ACC112 (cell line): ENCODE results near the gene GDA.

Experiments
- H2AFZ ChIP-seq: fragments of 200-600 bp; sonication (generic); one replicate; pipeline ENCODE4 v1.6.0; 2017; ENCODE audit warnings: antibody characterized with exemption, low read length; ENCODE audit not compliant: unreplicated experiment
- H3K27ac ChIP-seq: fragments of 200-600 bp; sonication (generic); 2 replicates; pipeline ENCODE4 v1.5.1; 2014; ENCODE audit warnings: low read depth, mild to moderate bottlenecking, antibody characterized with exemption, low read length, moderate library complexity
- H3K27me3 ChIP-seq: fragments of 200-600 bp; sonication (generic); 2 replicates; pipeline ENCODE4 v1.6.1; 2014; ENCODE audit warnings: mild to moderate bottlenecking, antibody characterized with exemption, low read length, moderate library complexity, mixed read lengths; ENCODE audit not compliant: insufficient read depth
- H3K36me3 ChIP-seq: fragments of 200-600 bp; sonication (generic); 2 replicates; pipeline ENCODE4 v1.6.1; 2016; ENCODE audit warnings: mild to moderate bottlenecking, antibody characterized with exemption, low read length, moderate library complexity, mixed read lengths; ENCODE audit not compliant: insufficient read depth
- H3K4me1 ChIP-seq: fragments of 200-600 bp; sonication (generic); one replicate; pipeline ENCODE4 v1.6.1; 2016; ENCODE audit warnings: low read length, mixed read lengths; ENCODE audit not compliant: insufficient read depth, unreplicated experiment, control insufficient read depth
- H3K4me3 ChIP-seq: fragments of 200-600 bp; sonication (generic); 2 replicates; pipeline ENCODE4 v1.5.1; 2014; ENCODE audit warnings: mild to moderate bottlenecking, low read depth, low read length
- H3K79me2 ChIP-seq: fragments of 200-600 bp; sonication (generic); one replicate; pipeline ENCODE4 v1.6.0; 2016; ENCODE audit warnings: low read length; ENCODE audit not compliant: control insufficient read depth, unreplicated experiment, insufficient read depth

GDA gene

DNA sequence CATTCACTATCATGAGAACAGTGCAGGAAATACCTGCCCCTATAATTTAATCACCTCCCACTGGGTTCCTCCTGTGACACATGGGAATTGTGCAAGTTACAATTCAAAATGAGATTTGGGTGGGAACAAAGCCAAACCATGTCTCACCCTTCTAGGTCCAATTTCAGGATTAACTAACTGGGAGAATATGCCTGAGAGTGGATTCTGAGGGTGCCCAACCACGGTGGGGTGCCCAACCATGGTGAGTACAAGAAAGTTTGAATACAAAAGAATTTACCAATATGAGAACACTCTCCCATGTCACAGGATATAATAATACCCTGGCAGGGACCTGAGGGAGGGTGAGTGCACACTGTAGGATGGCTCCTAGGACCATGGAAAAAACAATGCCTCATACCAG is 17.2 kb upstream of the GDA start:
- H3K36me3 ChIP-seq: no peaks in the 10 kb centered on the region
- no peaks in the 10 kb centered on the region for H3K4me1 ChIP-seq
- peaks cover 4% of the 10 kb centered on the region; the same call in 1 of the 2 replicates for H3K27me3 ChIP-seq
- H3K79me2 ChIP-seq: no peaks in the 10 kb centered on the region
- H2AFZ ChIP-seq: no peak overlapping the region
- H3K4me3 ChIP-seq: no peak overlapping the region
- no peak overlapping the region for H3K27ac ChIP-seq

DNA sequence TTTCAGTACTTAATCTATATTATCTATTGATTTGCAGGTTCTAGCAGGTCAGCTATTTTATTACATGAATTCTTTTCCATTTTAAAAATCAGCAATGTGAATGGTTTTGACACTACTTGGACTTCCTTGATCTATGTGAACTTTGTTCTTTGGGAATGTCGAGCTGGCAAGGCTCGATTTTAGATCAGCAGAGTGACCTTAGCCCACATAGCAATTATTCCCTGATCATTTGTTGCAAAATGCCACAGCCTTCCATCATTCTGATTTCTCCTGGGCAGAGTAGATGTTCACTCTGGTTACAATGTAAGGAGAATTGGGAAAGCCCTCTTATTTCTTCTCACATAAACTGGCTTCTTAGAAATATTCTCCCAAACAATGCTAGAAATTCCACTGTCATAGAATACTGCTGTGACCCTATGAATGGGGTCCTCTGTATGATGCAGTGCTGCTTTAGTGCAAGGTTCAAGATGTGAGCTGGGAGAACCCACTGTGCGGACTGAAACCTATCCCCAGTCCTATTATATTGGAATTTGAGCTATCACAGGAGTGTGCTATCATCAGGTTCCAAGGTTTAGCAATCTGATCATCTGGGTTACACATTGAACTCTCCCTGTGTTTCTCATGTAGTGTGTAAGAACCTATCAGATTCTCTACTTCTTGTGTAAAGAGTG is 15.7 kb upstream of the GDA start:
- no peak overlapping the region for H2AFZ ChIP-seq
- no peak overlapping the region for H3K4me3 ChIP-seq
- H3K27ac ChIP-seq: no peak overlapping the region
- H3K36me3 ChIP-seq: no peaks in the 10 kb centered on the region
- no peaks in the 10 kb centered on the region for H3K4me1 ChIP-seq
- H3K27me3 ChIP-seq: peaks cover 14% of the 10 kb centered on the region
- H3K79me2 ChIP-seq: no peaks in the 10 kb centered on the region

DNA sequence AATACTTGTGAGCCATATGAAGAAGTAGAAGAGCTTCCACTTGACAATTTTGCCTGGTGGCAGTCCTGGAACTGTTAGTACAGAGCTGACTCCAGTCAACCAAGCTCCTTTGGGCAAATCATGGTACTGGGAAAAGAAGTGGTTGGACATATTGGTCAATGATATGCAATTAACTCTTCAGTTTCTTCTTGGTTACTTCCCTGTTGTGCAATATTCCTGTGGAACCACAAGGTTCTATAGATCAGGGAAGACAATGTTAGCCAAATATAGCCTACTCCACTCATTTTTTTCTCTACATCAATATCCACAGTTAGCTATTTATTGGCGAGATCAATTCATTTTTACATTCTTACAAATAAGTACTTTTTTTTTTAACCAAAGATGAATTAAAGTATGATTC is 14.4 kb upstream of the GDA start:
- Histone ChIP-seq H3K27me3 (peaks cover 23% of the 10 kb centered on the region), H3K79me2 (no peaks in the 10 kb centered on the region), H3K4me3 (no peak overlapping the region), H3K27ac (no peak overlapping the region), H2AFZ (no peak overlapping the region), H3K36me3 (no peaks in the 10 kb centered on the region), H3K4me1 (no peaks in the 10 kb centered on the region)

DNA sequence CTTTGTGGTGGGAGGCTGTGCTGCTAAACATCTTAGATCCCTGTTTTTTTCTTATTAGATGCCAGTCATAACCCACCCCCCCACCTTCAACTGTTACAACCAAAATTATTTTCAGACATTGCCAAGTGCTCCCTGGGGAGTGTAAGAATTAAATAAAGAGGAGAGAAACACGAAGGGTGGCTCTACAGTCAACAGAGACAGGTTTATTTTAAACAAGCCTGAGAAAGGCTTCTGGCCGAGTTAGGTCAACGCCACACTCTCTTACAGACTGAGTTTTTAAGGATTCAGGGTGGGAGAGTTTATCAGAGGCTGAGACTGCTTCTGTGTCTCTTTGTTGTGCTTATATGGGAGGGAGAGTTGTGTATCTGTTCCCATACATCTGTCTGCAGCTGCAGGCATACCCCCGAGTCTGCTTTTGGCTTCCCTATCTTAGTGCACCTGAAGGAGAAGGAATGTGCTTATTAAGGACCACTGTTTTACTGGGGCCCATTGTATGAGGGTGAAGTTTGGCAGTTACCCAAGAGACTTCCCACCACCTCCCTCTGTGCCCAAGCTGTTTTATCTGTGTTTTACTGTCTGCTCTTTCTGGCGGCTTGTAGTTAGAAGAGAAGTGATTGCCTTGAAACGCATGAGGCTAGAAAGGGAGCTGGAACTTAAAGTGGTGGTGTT is 11.4 kb upstream of the GDA start:
- H3K4me1 ChIP-seq: no peaks in the 10 kb centered on the region
- H3K79me2 ChIP-seq: no peaks in the 10 kb centered on the region
- H3K27ac ChIP-seq: no peak overlapping the region
- H3K27me3 ChIP-seq: peaks cover 46% of the 10 kb centered on the region
- no peaks in the 10 kb centered on the region for H3K36me3 ChIP-seq
- no peak overlapping the region for H3K4me3 ChIP-seq
- H2AFZ ChIP-seq: no peak overlapping the region

DNA sequence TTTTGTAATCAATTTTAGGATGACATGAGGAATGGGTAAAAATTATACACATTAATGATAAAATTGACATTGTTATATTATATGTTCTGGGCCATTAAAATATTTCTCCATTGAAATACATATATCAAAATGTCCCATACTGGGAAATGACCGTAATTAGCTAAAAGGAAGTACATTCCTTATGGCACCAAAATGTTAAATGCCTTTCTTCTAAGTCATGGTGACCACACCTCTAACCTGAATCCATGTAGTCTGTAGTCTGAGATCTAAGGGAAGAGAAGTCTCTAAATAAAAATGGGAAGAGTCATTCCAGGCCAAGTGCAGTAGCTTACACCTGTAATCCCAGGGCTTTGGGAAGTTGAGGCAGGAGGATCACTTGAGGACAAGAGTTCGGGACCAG is 10.0 kb upstream of the GDA start:
- H3K27ac ChIP-seq: no peak overlapping the region
- no peaks in the 10 kb centered on the region for H3K4me1 ChIP-seq
- H3K27me3 ChIP-seq: peaks cover 56% of the 10 kb centered on the region
- no peaks in the 10 kb centered on the region for H3K79me2 ChIP-seq
- no peak overlapping the region for H3K4me3 ChIP-seq
- H2AFZ ChIP-seq: no peak overlapping the region
- H3K36me3 ChIP-seq: no peaks in the 10 kb centered on the region

DNA sequence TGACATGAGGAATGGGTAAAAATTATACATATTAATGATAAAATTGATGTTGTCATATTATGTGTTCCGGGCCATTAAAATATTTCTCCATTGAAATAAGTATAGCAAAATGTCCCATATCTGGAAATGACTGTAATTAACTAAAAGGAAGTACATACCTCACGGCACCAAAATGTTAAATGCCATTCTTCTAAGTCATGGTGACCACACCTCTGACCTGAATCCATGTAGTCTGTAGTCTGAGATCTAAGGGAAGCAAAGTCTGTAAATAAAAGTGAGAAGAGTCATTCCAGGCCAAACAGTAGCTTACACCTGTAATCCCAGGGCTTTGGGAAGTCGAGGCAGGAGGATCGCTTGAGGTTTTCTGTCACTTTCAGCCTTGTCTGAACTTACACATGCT is 8.7 kb upstream of the GDA start:
- no peak overlapping the region for H3K27ac ChIP-seq
- H3K4me3 ChIP-seq: no peak overlapping the region
- peaks cover 68% of the 10 kb centered on the region for H3K27me3 ChIP-seq
- no peak overlapping the region for H2AFZ ChIP-seq
- no peaks in the 10 kb centered on the region for H3K4me1 ChIP-seq
- H3K36me3 ChIP-seq: no peaks in the 10 kb centered on the region
- H3K79me2 ChIP-seq: no peaks in the 10 kb centered on the region

DNA sequence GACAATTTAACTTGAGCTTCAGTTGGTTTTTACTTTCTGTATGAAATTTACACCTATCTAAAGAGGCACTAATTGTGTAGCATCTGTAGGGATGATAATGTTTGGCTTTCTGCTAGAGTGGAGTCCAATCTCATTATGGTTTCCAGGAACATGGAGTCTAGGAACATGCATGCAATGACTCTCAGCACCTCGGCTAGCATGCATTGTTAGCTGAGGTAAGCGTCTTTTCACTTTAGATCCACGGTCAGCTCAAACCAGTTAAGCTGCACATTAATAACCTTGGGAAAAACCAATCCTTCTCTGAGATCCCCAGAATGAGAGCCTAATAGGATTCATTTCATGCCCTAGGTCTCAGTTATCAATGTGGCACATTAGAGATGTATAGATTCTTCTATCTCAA is 7.8 kb upstream of the GDA start:
- H3K36me3 ChIP-seq: no peaks in the 10 kb centered on the region
- no peaks in the 10 kb centered on the region for H3K4me1 ChIP-seq
- no peak overlapping the region for H3K27ac ChIP-seq

DNA sequence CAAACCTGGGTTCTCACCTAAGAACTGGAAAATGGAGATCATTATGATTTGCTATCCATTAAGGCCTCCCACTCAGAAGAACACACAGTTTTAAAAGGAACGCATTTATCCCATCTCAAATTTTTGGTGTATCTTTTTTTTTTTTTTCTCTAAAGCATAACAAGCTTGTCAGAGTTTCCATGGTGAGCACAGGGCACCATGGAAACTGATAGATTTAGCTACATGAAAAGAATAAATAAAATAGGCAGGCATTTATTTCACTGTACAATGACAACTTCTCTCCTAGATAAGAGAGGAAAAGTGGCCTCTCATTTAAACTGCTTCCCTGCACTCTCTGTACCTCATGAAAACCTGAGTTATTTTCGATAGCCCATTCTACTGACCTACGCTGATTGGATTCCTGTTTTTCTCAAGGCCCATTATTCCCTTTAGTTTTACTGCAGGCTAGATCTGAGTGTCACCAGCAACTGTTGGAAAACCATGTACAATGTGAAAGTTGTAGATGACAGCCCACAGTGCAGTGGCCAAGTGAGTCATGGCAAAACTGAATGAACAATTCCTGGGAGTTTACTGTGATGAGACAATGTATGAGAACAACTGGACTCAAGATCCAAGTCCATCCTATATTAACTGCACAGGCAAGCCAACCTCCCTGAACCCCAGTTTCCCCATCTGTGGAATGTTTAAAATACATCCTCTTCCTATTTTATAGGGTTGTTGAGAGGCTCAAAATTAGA is 4.3 kb upstream of the GDA start:
- H3K36me3 ChIP-seq: no peaks in the 10 kb centered on the region
- no peak overlapping the region for H3K4me3 ChIP-seq
- H3K4me1 ChIP-seq: no peaks in the 10 kb centered on the region
- no peaks in the 10 kb centered on the region for H3K79me2 ChIP-seq
- H2AFZ ChIP-seq: no peak overlapping the region
- peaks cover 77% of the 10 kb centered on the region for H3K27me3 ChIP-seq
- no peak overlapping the region for H3K27ac ChIP-seq

More for the DNA sequence above, 7.8 kb upstream of the GDA start:
- no peak overlapping the region for H3K4me3 ChIP-seq
- H3K79me2 ChIP-seq: no peaks in the 10 kb centered on the region
- no peak overlapping the region for H2AFZ ChIP-seq
- peaks cover 71% of the 10 kb centered on the region for H3K27me3 ChIP-seq

DNA sequence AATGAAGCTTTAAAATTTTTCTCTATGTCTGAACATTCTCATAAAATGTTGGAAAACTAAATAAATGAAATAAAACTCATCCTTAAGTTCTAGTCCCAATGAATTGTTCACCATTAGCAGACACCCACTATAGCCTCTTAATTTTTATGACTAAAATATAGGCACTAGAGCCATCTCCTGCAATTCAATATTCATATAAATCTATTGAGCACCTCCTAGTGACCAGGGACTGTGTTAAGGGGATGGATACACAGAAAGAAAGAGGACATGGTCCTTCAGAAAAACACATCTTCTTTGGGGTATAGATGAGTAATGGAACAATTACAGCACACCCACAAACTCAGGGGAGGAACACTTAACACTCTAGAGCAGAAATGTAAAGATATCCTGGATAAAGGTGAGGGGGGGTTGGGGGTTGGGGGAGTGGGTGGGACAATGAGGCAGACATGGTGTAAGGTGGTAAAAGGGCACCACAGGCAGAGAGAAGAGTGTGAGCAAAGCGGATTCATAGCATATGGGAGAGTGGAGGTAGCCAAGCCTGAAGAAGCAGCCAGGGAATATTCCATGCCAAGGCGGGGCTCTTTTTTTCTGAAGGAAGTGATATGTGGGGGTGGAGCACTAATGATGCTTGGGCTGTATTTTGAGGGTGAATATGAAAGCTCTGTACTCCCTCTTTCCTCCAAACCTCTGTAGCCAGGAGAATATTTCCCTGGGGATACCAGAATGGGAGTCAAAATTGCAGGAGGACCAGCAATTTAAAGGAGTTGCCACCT is 3.3 kb upstream of the GDA start:
- H2AFZ ChIP-seq: no peak overlapping the region
- no peaks in the 10 kb centered on the region for H3K4me1 ChIP-seq
- no peak overlapping the region for H3K4me3 ChIP-seq
- peaks cover 78% of the 10 kb centered on the region for H3K27me3 ChIP-seq
- no peak overlapping the region for H3K27ac ChIP-seq
- H3K36me3 ChIP-seq: no peaks in the 10 kb centered on the region
- H3K79me2 ChIP-seq: no peaks in the 10 kb centered on the region

DNA sequence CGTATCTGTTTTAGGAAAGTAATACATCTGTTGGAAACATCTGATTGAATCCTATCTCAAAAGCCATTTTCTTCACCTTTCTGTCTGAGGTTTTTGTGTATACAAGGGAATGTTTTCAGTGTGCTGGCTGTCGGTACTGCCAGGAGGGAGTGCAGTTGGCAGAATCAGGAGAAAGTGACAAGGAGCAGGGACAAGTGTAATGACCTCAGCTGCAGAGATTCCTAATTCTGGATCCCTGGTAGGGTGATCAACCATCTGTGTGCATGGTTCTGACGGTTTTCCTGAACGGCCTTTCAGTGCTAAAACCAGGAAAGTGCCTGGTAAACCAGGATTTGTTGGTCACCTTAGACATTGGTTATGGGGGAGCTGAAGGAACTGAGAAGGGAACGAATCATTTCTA is 1.6 kb upstream of the GDA start:
- no peak overlapping the region for H2AFZ ChIP-seq

More for the DNA sequence above, 1.6 kb upstream of the GDA start:
- H3K27me3 ChIP-seq: peaks cover 74% of the 10 kb centered on the region
- no peaks in the 10 kb centered on the region for H3K79me2 ChIP-seq
- no peak overlapping the region for H3K27ac ChIP-seq
- H3K4me3 ChIP-seq: no peak overlapping the region
- no peaks in the 10 kb centered on the region for H3K4me1 ChIP-seq
- no peaks in the 10 kb centered on the region for H3K36me3 ChIP-seq
